22Rv1 (cell line): Measurements from ENCODE around the gene SHE.

Experiments used
- H3K27ac ChIP-seq: fragments of 450-650 bp; 2 replicates; pipeline ENCODE4 v1.5.1; 2017
- CTCF ChIP-seq: fragments of 450-650 bp; IDR thresholded peaks from 2 replicates; pipeline ENCODE4 v1.5.1; 2017; ENCODE audit warnings: mild to moderate bottlenecking
- ZFX ChIP-seq: fragments of 450-650 bp; IDR thresholded peaks from 2 replicates; pipeline ENCODE4 v1.6.1; 2017; ENCODE audit warnings: antibody characterized with exemption, borderline replicate concordance

The SHE gene

GRCh38 chr1:154502066-154502743 is at the start of gene SHE, which contains the start of gene TDRD10:
SHE (minus strand) TSS chr1:154502412; CDS start chr1:154502026, 386 bp downstream.
TDRD10 (plus strand) TSS chr1:154502219; CDS start chr1:154506904, 4,685 bp downstream.
- no peak for TF ChIP-seq ZFX
- TF ChIP-seq CTCF, result no peak
- no peak within 1 kb of the TSS for H3K27ac ChIP-seq

- H3K27ac ChIP-seq, result no peak overlapping the region
- TF ChIP-seq ZFX (no peak), CTCF (no peak)
Observed at GRCh38 chr1:154551474-154551873, 49.3 kb upstream of the SHE start.

- no peak overlapping the region for H3K27ac ChIP-seq
- TF ChIP-seq ZFX, result no peak
- no peak for TF ChIP-seq CTCF
Observed at GRCh38 chr1:154550657-154551056, 48.4 kb upstream of the SHE start.

- no peak for TF ChIP-seq ZFX
- no peak for TF ChIP-seq CTCF
Observed at GRCh38 chr1:154550070-154550469, 47.9 kb upstream of the SHE start.

GRCh38 chr1:154549202-154549770 is 47.1 kb upstream of the SHE start:
- TF ChIP-seq ZFX, result no peak
- TF ChIP-seq CTCF, result no peak
- H3K27ac ChIP-seq, result no peak overlapping the region

More at GRCh38 chr1:154550070-154550469, 47.9 kb upstream of the SHE start:
- no peak overlapping the region for H3K27ac ChIP-seq

- TF ChIP-seq ZFX (no peak), CTCF (no peak)
- H3K27ac ChIP-seq, result peak overlapping the region; percentile 3; the same call in 1 of the 2 replicates
Observed at GRCh38 chr1:154548028-154548427, 45.8 kb upstream of the SHE start.

GRCh38 chr1:154547105-154547732 is 45.0 kb upstream of the SHE start:
- H3K27ac ChIP-seq, result peak overlapping the region; percentile 3
- TF ChIP-seq CTCF (no peak), ZFX (no peak)
